Brain microvascular endothelial cell (primary cell): ENCODE data around the gene COL3A1.

ENCODE experiments used
- DNase-seq: peaks from one replicate; pipeline ENCODE4 v3.0.0-alpha.2; 2020
- H3K27ac ChIP-seq: fragments of 250-450 bp; sonication (Bioruptor Pico); 2 replicates; pipeline ENCODE4 v1.5.1; 2020; ENCODE audit warnings: mild to moderate bottlenecking, moderate library complexity
- H3K27me3 ChIP-seq: fragments of 250-450 bp; sonication (Bioruptor Pico); replicated peaks from 2 replicates; pipeline ENCODE4 v1.5.1; 2020; ENCODE audit warnings: mild to moderate bottlenecking
- H3K36me3 ChIP-seq: fragments of 250-450 bp; sonication (Bioruptor Pico); replicated peaks from 2 replicates; pipeline ENCODE4 v1.5.1; 2020; ENCODE audit warnings: mild to moderate bottlenecking
- H3K4me3 ChIP-seq: 2 replicates; pipeline ENCODE4 v1.5.1; 2011; ENCODE audit warnings: low read depth, mild to moderate bottlenecking, control low read depth, low read length, moderate library complexity
- CTCF ChIP-seq: IDR thresholded peaks from 2 replicates; pipeline ENCODE4 v1.5.1; 2011; ENCODE audit warnings: low read depth, mild to moderate bottlenecking, moderate library complexity, low read length, control low read depth, inconsistent platforms; ENCODE audit errors: missing control alignments
- in situ Hi-C: cut with HindIII; loops from 2 replicates; pipeline ENCODE4 v1.10.0; 2017; ENCODE audit warnings: low sequenced_read_pairs, low pct_ligation_motif_present

Gene COL3A1

GRCh38 chr2:188974164-188974563 lies at the start of gene COL3A1:
Gene COL3A1, plus strand, starts transcription at chr2:188974373. Its CDS starts 117 bp downstream, at chr2:188974490.
- H3K4me3 ChIP-seq: peak within 1 kb of the TSS; percentile 67
- peak; percentile 66 for DNase-seq
- in situ Hi-C loops: no loop called here
- no peaks in the 10 kb centered on the region for H3K27me3 ChIP-seq
- peak within 1 kb of the TSS; percentile 78 for H3K27ac ChIP-seq
- H3K36me3 ChIP-seq: no peaks in the 10 kb centered on the region
- no peak for TF ChIP-seq CTCF

- Histone ChIP-seq H3K36me3 (no peaks in the 10 kb centered on the region), H3K27ac (no peak overlapping the region), H3K27me3 (no peaks in the 10 kb centered on the region), H3K4me3 (no peak overlapping the region)
- DNase-seq: no peak
- TF ChIP-seq CTCF: no peak
- in situ Hi-C loops: no loop called here
These were observed 45.5 kb upstream of the COL3A1 start for GRCh38 chr2:188928643-188929042.

DNA sequence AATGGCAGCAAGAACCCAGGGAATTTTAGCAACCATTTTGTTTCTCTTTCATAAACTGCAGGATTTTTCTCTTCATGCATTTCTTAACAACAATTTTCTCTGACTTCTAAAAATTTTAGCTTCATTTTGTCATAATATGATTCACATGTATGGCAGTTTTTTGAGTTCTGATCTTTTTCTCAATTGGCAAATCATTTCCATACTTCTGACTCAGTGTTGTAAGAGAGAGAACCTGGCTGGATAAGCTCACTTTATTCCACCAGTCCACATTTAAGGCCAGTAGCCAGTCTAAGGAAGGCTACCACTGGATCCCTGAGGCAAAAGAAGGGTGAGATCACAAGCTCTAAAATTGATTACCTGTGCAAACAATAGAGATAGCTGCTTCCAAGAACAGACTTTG lies 42.8 kb upstream of the COL3A1 start:
- Histone ChIP-seq H3K27ac (no peak overlapping the region), H3K4me3 (no peak overlapping the region), H3K27me3 (no peaks in the 10 kb centered on the region), H3K36me3 (no peaks in the 10 kb centered on the region)
- TF ChIP-seq CTCF: no peak
- in situ Hi-C loops: no loop called here
- no peak for DNase-seq

- no peak for TF ChIP-seq CTCF
- H3K4me3 ChIP-seq: no peak overlapping the region
- no peaks in the 10 kb centered on the region for H3K27me3 ChIP-seq
- H3K36me3 ChIP-seq: no peaks in the 10 kb centered on the region
- H3K27ac ChIP-seq: no peak overlapping the region
- in situ Hi-C loops: no loop called here
- DNase-seq: peak; percentile 53
These were observed 36.6 kb upstream of the COL3A1 start for GRCh38 chr2:188937228-188938220.

GRCh38 chr2:188940171-188940570 lies 34.0 kb upstream of the COL3A1 start:
- in situ Hi-C loops: no loop called here
- Histone ChIP-seq H3K4me3 (no peak overlapping the region), H3K27me3 (no peaks in the 10 kb centered on the region), H3K36me3 (no peaks in the 10 kb centered on the region), H3K27ac (no peak overlapping the region)
- TF ChIP-seq CTCF: no peak
- no peak for DNase-seq
